RPMI8226 (cell line): Measurements from ENCODE around the gene PHLDA1.

Source experiments
- DNase-seq: peaks from one replicate; pipeline ENCODE4 v3.0.0-alpha.2; 2015

The PHLDA1 gene

GRCh38 chr12:76031414-76032042 lies at the start of gene PHLDA1:
PHLDA1 (minus strand) TSS chr12:76031776.
- peak; percentile 95 for DNase-seq

GRCh38 chr12:76080729-76081415 lies 49.3 kb upstream of the PHLDA1 start:
- peak; percentile 12 for DNase-seq

- no peak for DNase-seq
These were observed 48.6 kb upstream of the PHLDA1 start for GRCh38 chr12:76080017-76080728.

DNA sequence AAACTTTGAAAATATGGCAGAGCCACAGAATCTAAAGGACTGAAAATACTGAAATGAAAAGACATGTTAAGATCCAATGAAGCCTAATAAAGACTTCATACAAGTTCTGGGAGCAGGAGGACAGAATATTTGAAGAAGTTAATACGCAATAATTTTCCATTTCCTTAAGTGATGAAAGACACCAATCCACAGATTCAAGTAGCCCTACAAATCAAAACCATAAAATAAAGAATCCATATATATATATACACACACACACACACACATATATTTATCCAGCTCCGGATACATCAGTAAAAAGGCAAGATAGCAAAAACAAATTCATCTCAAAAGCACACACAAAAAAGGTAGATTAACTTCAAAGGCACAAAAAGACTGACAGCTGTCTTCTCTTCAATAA lies 47.2 kb upstream of the PHLDA1 start:
- DNase-seq = no peak

DNA sequence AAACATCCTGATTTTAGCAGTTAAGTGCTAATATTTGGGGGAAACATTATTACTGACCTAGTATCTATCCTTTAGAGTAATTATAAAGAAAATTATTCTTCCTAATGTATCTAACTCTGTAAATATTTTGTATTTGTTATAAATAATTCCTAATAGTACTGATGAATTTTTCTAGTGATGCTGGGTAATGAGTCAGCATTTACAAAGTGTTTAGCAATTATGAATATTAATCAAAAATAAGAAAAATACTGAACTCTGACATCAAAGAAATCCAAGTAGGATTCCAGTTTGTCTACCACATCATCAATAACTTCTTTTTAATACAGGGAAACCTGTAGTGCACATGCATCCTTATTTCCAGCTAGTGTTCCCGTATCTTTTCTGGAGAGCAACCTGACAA lies 43.9 kb upstream of the PHLDA1 start:
- no peak for DNase-seq

- no peak for DNase-seq
These were observed 43.2 kb upstream of the PHLDA1 start for GRCh38 chr12:76074701-76075336.

DNA sequence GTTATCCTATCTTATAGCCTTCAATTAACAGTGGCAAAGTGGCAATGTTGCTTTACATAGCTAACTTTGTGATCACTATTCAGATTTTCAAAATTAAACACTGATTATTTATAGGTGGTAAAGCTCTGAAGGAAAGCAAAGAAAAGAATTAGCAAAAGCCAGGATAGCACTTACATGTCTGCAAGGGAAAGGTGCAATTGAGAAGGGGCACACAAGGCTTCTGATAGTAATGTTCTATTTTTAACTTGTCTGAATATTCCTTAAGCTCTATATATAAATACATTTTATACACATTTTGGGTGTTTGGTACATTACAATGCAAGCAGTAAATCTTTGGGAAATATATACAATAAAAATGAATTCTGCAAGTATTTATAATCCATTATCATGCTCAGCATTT lies 42.0 kb upstream of the PHLDA1 start:
- no peak for DNase-seq

DNA sequence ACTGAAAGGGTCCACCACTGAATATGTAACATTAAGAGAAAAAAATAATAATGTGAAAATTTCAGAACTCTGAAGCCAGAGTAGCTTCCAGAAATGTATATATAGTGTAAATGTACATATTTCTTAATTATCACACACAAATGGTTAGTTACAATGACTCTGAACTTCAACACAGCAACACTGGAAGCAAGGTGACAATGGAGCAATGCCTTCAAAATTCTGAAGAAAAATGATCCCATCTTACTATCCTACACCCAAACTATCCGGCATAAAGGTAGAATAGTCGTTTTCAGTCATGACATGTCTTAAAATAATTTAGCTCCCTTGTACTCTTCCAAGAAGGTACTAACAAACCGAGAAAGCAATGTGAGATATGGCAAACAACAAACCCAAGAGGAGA lies 41.0 kb upstream of the PHLDA1 start:
- no peak for DNase-seq

- DNase-seq = no peak
These were observed 37.8 kb upstream of the PHLDA1 start for GRCh38 chr12:76069339-76069738.

DNA sequence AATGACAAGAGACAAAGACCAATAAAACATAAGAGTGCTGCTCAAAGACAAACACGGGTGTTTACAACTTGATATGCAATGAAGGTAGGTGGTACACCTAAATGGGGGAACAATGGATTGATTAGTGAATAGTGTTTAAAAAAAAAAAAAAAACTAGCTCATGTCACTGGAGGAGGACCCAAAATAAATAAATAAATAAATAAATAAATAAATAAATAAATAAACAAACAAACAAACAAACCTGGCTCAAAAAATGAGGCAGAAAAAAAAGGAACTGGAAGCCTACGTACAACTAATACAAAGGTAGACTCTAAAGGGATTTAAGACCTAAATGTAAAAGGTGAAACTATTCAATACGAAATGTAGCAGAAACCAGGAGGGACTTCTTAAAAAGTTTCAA lies 34.3 kb upstream of the PHLDA1 start:
- DNase-seq = no peak

GRCh38 chr12:76064904-76065303 lies 33.3 kb upstream of the PHLDA1 start:
- DNase-seq = no peak

DNA sequence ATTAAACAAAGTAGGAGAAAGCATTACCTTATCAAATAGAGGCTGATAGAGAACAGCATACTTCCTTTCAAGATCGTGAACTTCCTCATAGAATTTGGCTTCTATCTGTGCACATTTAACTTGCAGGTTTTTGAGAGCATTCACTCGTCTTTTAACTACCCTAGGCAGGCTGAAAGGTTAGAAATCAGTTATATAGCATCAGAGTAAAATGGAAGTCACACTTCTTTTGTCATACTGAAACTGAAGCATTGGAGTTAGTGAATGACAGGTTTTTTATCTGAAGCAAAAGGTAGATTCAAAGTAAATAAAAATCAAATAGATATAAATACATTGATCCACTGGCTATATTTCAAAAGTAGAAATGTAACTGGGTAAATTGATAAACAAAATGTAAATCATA lies 28.5 kb upstream of the PHLDA1 start:
- DNase-seq = no peak

- DNase-seq = no peak
These were observed 25.8 kb upstream of the PHLDA1 start for GRCh38 chr12:76057326-76057725.

DNA sequence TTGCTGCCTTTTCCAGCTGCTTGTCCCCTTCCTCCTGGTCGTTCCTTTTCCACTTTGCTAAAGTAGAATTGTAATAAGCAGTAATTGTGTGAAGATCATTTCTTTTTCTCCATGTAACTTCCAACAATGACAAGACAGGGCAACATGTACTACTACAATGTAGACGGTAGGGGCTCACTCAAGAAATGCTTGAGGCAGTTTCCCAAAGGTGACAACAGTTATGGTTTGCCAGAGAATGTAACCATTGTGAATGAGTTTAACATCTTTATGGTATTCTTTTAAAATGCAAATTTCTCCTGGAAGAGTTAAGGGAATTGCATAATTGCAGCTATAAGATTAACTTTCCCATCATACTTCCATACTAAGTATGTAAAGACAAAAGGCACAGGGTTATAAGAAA lies 23.8 kb upstream of the PHLDA1 start:
- no peak for DNase-seq

DNA sequence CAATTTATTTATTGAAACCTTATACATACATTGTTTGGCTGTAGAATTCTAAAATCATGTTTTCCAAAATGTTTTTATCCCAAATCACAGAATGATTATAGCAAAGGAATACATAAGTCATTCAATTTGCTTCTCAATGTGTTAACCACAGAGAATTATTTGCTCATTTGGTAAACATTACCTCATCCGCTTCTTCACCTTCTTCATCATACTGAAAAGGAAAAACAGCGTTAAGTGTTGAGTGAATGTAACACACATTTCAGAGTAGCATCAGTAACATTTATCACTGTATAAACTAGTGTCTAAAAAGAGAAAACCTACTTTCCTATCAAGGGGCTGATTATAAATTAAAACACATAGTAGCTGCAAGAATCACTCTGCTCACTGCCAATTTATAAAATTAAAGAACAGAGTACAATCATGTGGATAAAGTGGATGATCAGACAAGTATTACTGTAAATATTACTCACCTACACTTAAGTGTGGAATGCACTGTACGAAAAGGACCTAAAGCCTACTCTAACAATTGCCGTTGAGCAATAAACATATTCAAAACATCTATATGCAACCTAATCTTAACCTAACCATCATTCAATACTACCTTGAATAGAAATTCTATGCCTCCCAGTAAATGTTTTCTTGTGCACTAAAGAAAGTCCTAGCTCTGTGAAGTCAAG lies 18.1 kb upstream of the PHLDA1 start:
- DNase-seq = no peak

GRCh38 chr12:76047742-76048141 lies 16.2 kb upstream of the PHLDA1 start:
- no peak for DNase-seq

DNA sequence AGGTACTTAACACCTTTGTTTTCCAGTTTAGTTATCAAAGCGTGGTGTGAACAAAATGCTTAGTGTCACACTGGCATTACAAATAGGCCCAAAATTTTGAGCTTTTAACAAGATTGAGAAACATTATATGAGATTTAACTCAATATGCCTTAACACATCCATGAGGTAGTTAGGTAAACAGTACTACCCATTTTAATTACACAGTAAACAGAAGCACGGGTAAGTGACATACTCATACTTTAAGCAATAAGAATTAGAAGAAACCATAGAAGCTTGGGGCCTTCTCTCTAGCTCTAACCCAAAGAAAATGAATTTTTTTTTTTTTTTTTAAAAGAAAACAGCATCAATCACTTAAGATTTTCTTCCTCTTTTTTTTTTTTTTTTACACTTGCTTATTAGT lies 15.5 kb upstream of the PHLDA1 start:
- DNase-seq = no peak

DNA sequence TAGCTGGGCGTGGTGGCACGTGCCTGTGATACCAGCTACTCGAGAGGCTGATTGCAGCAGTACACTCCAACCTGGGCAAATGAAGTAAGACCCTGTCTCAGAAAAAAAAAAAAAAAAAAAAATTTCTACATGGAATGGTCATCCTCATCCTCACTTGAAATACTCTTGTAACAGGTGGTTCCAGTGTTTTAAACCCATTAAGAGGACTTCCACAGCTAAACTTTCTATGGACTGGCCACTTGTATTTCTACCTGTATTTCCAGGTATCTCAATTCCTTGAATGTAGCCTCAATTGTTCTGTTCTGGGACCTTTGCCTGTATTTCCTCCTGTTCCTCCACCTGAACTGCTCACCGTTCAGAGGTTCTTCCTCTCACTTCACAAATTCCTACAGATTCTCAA lies 11.8 kb upstream of the PHLDA1 start:
- no peak for DNase-seq

- no peak for DNase-seq
These were observed 10.6 kb upstream of the PHLDA1 start for GRCh38 chr12:76042147-76042546.

DNA sequence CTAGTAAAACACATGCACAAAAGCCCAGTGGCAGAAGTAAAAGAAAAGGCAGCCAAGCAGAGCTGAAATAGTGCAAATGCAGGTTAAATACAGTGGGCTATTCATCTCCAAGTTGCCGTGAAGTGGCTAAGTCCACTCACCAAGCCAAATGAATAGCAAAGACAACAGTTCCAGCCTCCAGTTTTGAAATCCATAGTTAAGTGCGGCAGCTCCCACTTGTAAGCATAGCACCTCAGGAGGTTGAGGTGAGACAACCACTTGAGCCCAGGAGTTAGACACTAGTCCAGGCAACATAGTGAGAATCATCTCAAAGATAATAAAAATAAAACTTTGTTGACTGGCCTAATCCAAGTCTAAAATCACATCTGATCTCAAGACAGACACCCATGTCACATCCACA lies 9.8 kb upstream of the PHLDA1 start:
- DNase-seq = no peak

- DNase-seq = no peak
These were observed 8.9 kb upstream of the PHLDA1 start for GRCh38 chr12:76040461-76040860.

- no peak for DNase-seq
These were observed 6.6 kb upstream of the PHLDA1 start for GRCh38 chr12:76038176-76038575.
